K562 (cell line): ENCODE data around the gene BCL7C. TPM values are rescaled to one million over a fixed set of nuclear protein-coding genes. Genes with fewer than 3 reads are reported as not detected.

Experiments
- ARID3B ChIP-seq: fragments of 250-450 bp; sonication (Bioruptor Pico); IDR thresholded peaks from 2 replicates; pipeline ENCODE4 v1.4.0; 2020; ENCODE audit warnings: borderline replicate concordance
- DACH1 ChIP-seq: fragments of 450-650 bp; IDR thresholded peaks from 2 replicates; pipeline ENCODE4 v1.6.1; 2018; ENCODE audit not compliant: partially characterized antibody
- ETV5 ChIP-seq: sonication (generic); formaldehyde crosslinking; IDR thresholded peaks from 2 replicates; pipeline ENCODE4 v1.4.0; 2020; ENCODE audit warnings: low read depth, mild to moderate bottlenecking, missing genetic modification reagents
- FOXJ2 ChIP-seq: fragments of 200-800 bp; sonication (Bioruptor generic); IDR thresholded peaks from 2 replicates; pipeline ENCODE4 v1.6.1; 2016; ENCODE audit warnings: missing genetic modification characterization, missing compliant biosample characterization
- HNRNPH1 ChIP-seq: fragments of 200-400 bp; formaldehyde crosslinking; optimal IDR thresholded peaks from 2 replicates; pipeline ENCODE3; 2017; ENCODE audit warnings: low read depth, mild to moderate bottlenecking, low read length, moderate library complexity
- NBN ChIP-seq: fragments of 450-650 bp; IDR thresholded peaks from 2 replicates; pipeline ENCODE4 v1.6.1; 2016; ENCODE audit warnings: low read depth, mild to moderate bottlenecking
- PCBP2 ChIP-seq: fragments of 200-400 bp; formaldehyde crosslinking; IDR thresholded peaks from 2 replicates; pipeline ENCODE4 v1.6.1; 2018; ENCODE audit warnings: low read length, low read depth, mild to moderate bottlenecking, moderate library complexity; ENCODE audit not compliant: poor library complexity, severe bottlenecking
- PHB ChIP-seq: fragments of 250-450 bp; sonication (Bioruptor Pico); IDR thresholded peaks from 2 replicates; pipeline ENCODE4 v1.5.0; 2021
- SIX5 ChIP-seq, 2 experiments: IDR thresholded peaks; 2 replicates each; pipeline ENCODE4 v1.6.1; 2011; ENCODE audit warnings: low read length in 2 of 2, borderline replicate concordance in 1 of 2, low read depth in 1 of 2, mild to moderate bottlenecking in 1 of 2, moderate library complexity in 1 of 2; ENCODE audit not compliant: insufficient read depth in 1 of 2
- SNIP1 ChIP-seq: fragments of 450-650 bp; IDR thresholded peaks from 2 replicates; pipeline ENCODE4 v1.7.1; 2017; ENCODE audit warnings: low read depth, mild to moderate bottlenecking
- TBP ChIP-seq: optimal IDR thresholded peaks from 2 replicates; pipeline ENCODE3; 2011; ENCODE audit warnings: low read depth, low read length, improper control_type of control experiment
- TEAD4 ChIP-seq, 2 experiments: sonication (generic) in 1 of 2; formaldehyde crosslinking in 1 of 2; IDR thresholded peaks; 2 replicates each; pipeline versions ENCODE4 v1.6.1 to v1.8.0; 2012 to 2022; ENCODE audit warnings: borderline replicate concordance in 1 of 2, inconsistent platforms in 1 of 2, low read length in 1 of 2, mild to moderate bottlenecking in 1 of 2, missing genetic modification reagents in 1 of 2
- ZKSCAN3 ChIP-seq: fragments of 250-450 bp; sonication (Bioruptor Pico); IDR thresholded peaks from 2 replicates; pipeline ENCODE4 v1.4.0; 2020
- ZMIZ1 ChIP-seq, 2 experiments: fragments of 150-350 bp in 1 of 2; IDR thresholded peaks; 2 replicates each; pipeline ENCODE4 v1.6.1; 2012 to 2016; ENCODE audit warnings: low read depth in 2 of 2, low read length in 2 of 2, mild to moderate bottlenecking in 1 of 2, moderate library complexity in 1 of 2
- ZNF263 ChIP-seq: sonication (generic); formaldehyde crosslinking; IDR thresholded peaks from 2 replicates; pipeline ENCODE4 v1.8.0; 2022; ENCODE audit warnings: mild to moderate bottlenecking, missing genetic modification reagents, borderline replicate concordance
- polyA plus RNA-seq, 8 experiments: library from polyadenylated mRNA; depleted of rRNA in 4 of 8; stranded (reverse) in 5 of 8; unstranded in 3 of 8; fragments of >200 nt; fragmentation: Nextera tagmentation in 2 of 8; fragmentation: Illumina TruSeq in 1 of 8; extraction: Ambion mirVana in 2 of 8; extraction: Trizol in 1 of 8; gene quantifications; 2 replicates each; pipeline versions ENCODE4 v1.2.1 to v1.2.3, GENCODE V29; 2011 to 2014; ENCODE audit warnings: inconsistent platforms in 1 of 8, missing spikeins in 1 of 8
- total RNA-seq, 7 experiments: library from RNA; depleted of rRNA in 6 of 7; stranded (reverse); fragments of >200 nt in 6 of 7; fragmentation: Illumina TruSeq in 2 of 7; extraction: Trizol in 2 of 7; gene quantifications; 2 replicates each; pipeline versions ENCODE4 v1.2.1 to v1.2.3, GENCODE V29; 2011 to 2021; ENCODE audit warnings: low replicate concordance in 1 of 7
- TF ChIP-seq, protein P1 (sequence below): IDR thresholded peaks from 2 replicates; pipeline ENCODE4 v1.6.1; 2012; ENCODE audit warnings: low read depth, low read length, improper control_type of control experiment, borderline replicate concordance
- TF ChIP-seq, protein P2 (sequence below): sonication (generic); formaldehyde crosslinking; IDR thresholded peaks from 2 replicates; pipeline ENCODE4 v1.8.1; 2023; ENCODE audit warnings: mild to moderate bottlenecking, missing genetic modification reagents

The BCL7C gene
- total and polyA plus RNA-seq, 9 of the 15 experiments (the other 6 are each of a cell fraction or from before 2014, with no cell fraction given) = 1.7 to 85.8 (median 19.6) TPM

GRCh38 chr16:30874821-30875717, 18.8 kb downstream of the BCL7C start (continued):
- TF ChIP-seq, protein P1, sequence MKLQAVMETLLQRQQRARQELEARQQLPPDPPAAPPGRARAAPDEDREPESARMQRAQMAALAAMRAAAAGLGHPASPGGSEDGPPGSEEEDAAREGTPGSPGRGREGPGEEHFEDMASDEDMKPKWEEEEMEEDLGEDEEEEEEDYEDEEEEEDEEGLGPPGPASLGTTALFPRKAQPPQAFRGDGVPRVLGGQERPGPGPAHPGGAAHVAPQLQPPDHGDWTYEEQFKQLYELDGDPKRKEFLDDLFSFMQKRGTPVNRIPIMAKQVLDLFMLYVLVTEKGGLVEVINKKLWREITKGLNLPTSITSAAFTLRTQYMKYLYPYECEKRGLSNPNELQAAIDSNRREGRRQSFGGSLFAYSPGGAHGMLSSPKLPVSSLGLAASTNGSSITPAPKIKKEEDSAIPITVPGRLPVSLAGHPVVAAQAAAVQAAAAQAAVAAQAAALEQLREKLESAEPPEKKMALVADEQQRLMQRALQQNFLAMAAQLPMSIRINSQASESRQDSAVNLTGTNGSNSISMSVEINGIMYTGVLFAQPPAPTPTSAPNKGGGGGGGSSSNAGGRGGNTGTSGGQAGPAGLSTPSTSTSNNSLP = 0 out of 2 replicates have a peak, but pooled peaks have one; percentile 25
- TF ChIP-seq TBP (peak; percentile 76), ARID3B (CRISPR knock-in tag) (0 out of 2 replicates have a peak, but pooled peaks have one; percentile 21), ZNF263 (peak; percentile 66; the same call in 1 of the 2 replicates), SNIP1 (peak; percentile 88), ZMIZ1 (IDR thresholded peaks at IDR 0.05; ENCODE audit: low read depth in 2 of 2, low read length in 2 of 2) (peak in 1 of 2 experiments; percentile 5; a peak in 1 of 4 replicates), FOXJ2 (no peak), PHB (peak; percentile 81; the same call in 1 of the 2 replicates), DACH1 (peak; percentile 59), ETV5 (peak; percentile 91), NBN (peak; percentile 72; the same call in 1 of the 2 replicates), ZKSCAN3 (no peak), TEAD4 (IDR thresholded peaks at IDR 0.05; ENCODE audit: low read length) (no peak), TEAD4 (CRISPR knock-in tag; IDR thresholded peaks at IDR 0.05; ENCODE audit: borderline replicate concordance) (0 out of 2 replicates have a peak, but pooled peaks have one; percentile 83), SIX5 (IDR thresholded peaks at IDR 0.05; ENCODE audit: borderline replicate concordance in 1 of 2, insufficient read depth in 1 of 2, low read depth in 1 of 2, low read length in 2 of 2) (no peak; a peak in 1 of 4 replicates), HNRNPH1 (no peak), PCBP2 (no peak)
- TF ChIP-seq, protein P2, sequence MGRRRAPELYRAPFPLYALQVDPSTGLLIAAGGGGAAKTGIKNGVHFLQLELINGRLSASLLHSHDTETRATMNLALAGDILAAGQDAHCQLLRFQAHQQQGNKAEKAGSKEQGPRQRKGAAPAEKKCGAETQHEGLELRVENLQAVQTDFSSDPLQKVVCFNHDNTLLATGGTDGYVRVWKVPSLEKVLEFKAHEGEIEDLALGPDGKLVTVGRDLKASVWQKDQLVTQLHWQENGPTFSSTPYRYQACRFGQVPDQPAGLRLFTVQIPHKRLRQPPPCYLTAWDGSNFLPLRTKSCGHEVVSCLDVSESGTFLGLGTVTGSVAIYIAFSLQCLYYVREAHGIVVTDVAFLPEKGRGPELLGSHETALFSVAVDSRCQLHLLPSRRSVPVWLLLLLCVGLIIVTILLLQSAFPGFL (CRISPR knock-in tag) = no peak
